ENCODE measurements around the gene ANXA3. TPM values are rescaled to one million over a fixed set of nuclear protein-coding genes. Genes with fewer than 3 reads are reported as not detected.

Gene ANXA3
- total and polyA plus RNA-seq, 10 donors = 7.0 to 119 (median 41.1) TPM

- Histone ChIP-seq H3K4me3 (no peak overlapping the region), H3K36me3 (peaks cover 0 to 38% (median 0%) of the 10 kb centered on the region in 6 donors), H3K9me3 (no peaks in the 10 kb centered on the region), H3K4me1 (peaks cover 0 to 9% (median 0%) of the 10 kb centered on the region in 6 donors), H3K27me3 (replicated peaks in 1 of 7) (no peaks in the 10 kb centered on the region), H3K27ac (no peak overlapping the region)
- no peak for DNase-seq
- WGBS, 5 donors = 83 to 94% (median 87%) methylated on average over 3 of the region's 3 CpGs
- TF ChIP-seq POLR2A (IDR thresholded peaks at IDR 0.05) = no peak
- no peak for TF ChIP-seq CTCF (IDR thresholded peaks at IDR 0.05 in 8 of 11, conservative IDR thresholded peaks at IDR 0.05 in 3 of 11)
- TF ChIP-seq POLR2AphosphoS5 (IDR thresholded peaks at IDR 0.05) = no peak
- intact Hi-C loops (cut with DNase I; ENCODE audit: low total_unique reads) = no loop called here
Measured at GRCh38 chr4:78568640-78569305, 17.2 kb downstream of the ANXA3 start.

- Histone ChIP-seq H3K27ac (no peak overlapping the region), H3K4me1 (peaks cover 0 to 9% (median 0%) of the 10 kb centered on the region in 6 donors), H3K4me3 (no peak overlapping the region), H3K27me3 (replicated peaks in 1 of 7) (no peaks in the 10 kb centered on the region), H3K36me3 (peaks cover 0 to 43% (median 0%) of the 10 kb centered on the region in 6 donors), H3K9me3 (no peaks in the 10 kb centered on the region)
- no peak for TF ChIP-seq CTCF (IDR thresholded peaks at IDR 0.05 in 8 of 11, conservative IDR thresholded peaks at IDR 0.05 in 3 of 11)
- no peak for TF ChIP-seq POLR2AphosphoS5 (IDR thresholded peaks at IDR 0.05)
- TF ChIP-seq POLR2A (IDR thresholded peaks at IDR 0.05) = no peak
- 70 to 91% (median 86%) methylated on average over 6 of the region's 6 CpGs for WGBS, 5 donors
- intact Hi-C loops (cut with DNase I; ENCODE audit: low total_unique reads) = no loop called here
- no peak for DNase-seq
Measured at GRCh38 chr4:78569306-78569821, 17.8 kb downstream of the ANXA3 start.

GRCh38 chr4:78570117-78570516 lies 18.5 kb downstream of the ANXA3 start:
- H3K36me3 ChIP-seq = peaks cover 0 to 41% (median 0%) of the 10 kb centered on the region in 6 donors
- no peak overlapping the region for H3K27ac ChIP-seq
- no peak overlapping the region for H3K4me3 ChIP-seq
- intact Hi-C loops (cut with DNase I; ENCODE audit: low total_unique reads) = no loop called here
- 78 to 85% (median 82%) methylated on average over 2 of the region's 2 CpGs for WGBS, 5 donors
- no peaks in the 10 kb centered on the region for H3K27me3 ChIP-seq (replicated peaks in 1 of 7)
- H3K9me3 ChIP-seq = no peaks in the 10 kb centered on the region
- TF ChIP-seq CTCF (IDR thresholded peaks at IDR 0.05 in 8 of 11, conservative IDR thresholded peaks at IDR 0.05 in 3 of 11) (no peak), POLR2A (IDR thresholded peaks at IDR 0.05) (no peak), POLR2AphosphoS5 (IDR thresholded peaks at IDR 0.05) (no peak)
- peaks cover 0 to 9% (median 0%) of the 10 kb centered on the region in 6 donors for H3K4me1 ChIP-seq
- no peak for DNase-seq

GRCh38 chr4:78571804-78572203 lies 20.2 kb downstream of the ANXA3 start:
- intact Hi-C loops (cut with DNase I; ENCODE audit: low total_unique reads) = no loop called here
- 84 to 98% (median 91%) methylated on average over 1 of the region's 1 CpG for WGBS, 5 donors
- TF ChIP-seq POLR2AphosphoS5 (IDR thresholded peaks at IDR 0.05) (no peak), POLR2A (IDR thresholded peaks at IDR 0.05) (no peak), CTCF (IDR thresholded peaks at IDR 0.05 in 8 of 11, conservative IDR thresholded peaks at IDR 0.05 in 3 of 11) (no peak)
- Histone ChIP-seq H3K4me3 (no peak overlapping the region), H3K27ac (no peak overlapping the region), H3K4me1 (peaks cover 0 to 9% (median 0%) of the 10 kb centered on the region in 6 donors), H3K9me3 (no peaks in the 10 kb centered on the region), H3K36me3 (peaks cover 0 to 53% (median 0%) of the 10 kb centered on the region in 6 donors), H3K27me3 (replicated peaks in 1 of 7) (no peaks in the 10 kb centered on the region)
- DNase-seq = no peak
